ENCODE results near the gene RAB31.

DNA sequence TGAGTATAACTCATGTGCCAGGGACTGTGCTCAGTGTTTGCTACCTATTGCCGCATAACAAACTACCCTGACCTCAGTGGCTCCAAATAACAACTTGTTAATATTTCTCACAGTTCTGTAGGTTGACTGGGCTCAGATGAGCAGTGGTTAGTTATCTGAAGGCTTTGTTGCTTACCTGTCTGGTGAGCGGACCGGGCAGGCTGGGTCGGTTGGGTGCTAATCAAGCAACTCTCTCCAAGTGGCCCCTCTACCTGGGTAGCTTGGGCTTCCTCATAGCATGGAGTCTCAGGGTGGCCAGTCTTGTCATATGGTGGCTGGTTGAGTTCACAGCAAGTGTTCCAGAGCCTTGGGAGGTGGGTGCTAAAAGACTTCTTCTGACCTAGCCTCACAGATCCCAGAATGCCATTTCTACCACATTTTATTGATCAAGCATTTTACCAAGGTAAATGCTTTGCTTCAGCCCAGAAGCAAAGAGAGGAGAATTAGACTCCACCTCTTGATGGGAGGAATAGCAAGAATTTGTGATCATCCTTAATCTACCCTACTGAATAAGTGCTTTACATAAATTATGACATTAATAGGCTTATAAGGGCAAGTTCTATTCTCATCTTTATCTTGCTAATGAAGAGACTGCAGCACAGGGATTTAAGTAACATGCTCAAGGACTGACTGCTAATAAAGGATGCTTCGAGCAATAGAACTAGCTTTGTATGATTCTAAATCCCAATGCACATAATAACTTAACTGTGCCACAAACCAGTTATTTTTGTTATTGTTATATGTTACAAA, 16.9 kb downstream of the RAB31 start:
- TF ChIP-seq POLR2A (IDR thresholded peaks at IDR 0.05) = no peak
- TF ChIP-seq, protein P1, sequence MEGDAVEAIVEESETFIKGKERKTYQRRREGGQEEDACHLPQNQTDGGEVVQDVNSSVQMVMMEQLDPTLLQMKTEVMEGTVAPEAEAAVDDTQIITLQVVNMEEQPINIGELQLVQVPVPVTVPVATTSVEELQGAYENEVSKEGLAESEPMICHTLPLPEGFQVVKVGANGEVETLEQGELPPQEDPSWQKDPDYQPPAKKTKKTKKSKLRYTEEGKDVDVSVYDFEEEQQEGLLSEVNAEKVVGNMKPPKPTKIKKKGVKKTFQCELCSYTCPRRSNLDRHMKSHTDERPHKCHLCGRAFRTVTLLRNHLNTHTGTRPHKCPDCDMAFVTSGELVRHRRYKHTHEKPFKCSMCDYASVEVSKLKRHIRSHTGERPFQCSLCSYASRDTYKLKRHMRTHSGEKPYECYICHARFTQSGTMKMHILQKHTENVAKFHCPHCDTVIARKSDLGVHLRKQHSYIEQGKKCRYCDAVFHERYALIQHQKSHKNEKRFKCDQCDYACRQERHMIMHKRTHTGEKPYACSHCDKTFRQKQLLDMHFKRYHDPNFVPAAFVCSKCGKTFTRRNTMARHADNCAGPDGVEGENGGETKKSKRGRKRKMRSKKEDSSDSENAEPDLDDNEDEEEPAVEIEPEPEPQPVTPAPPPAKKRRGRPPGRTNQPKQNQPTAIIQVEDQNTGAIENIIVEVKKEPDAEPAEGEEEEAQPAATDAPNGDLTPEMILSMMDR (IDR thresholded peaks at IDR 0.05 in 8 of 11, conservative IDR thresholded peaks at IDR 0.05 in 3 of 11) = no peak
